Stimulated activated CD8-positive, alpha-beta memory T cell treated with anti-CD3 and anti-CD28 coated beads, Interleukin-4, amount 100 ng/mL, for 24 hours (primary cell): ENCODE measurements around the gene CNTRL.
A peak's percentile ranks its signal among the peaks of the same experiment; 100 is the strongest.

Experiments used
- DNase-seq: peaks from one replicate; pipeline ENCODE4 v3.0.0-alpha.2; 2020; ENCODE audit warnings: low read depth

Gene CNTRL

DNA sequence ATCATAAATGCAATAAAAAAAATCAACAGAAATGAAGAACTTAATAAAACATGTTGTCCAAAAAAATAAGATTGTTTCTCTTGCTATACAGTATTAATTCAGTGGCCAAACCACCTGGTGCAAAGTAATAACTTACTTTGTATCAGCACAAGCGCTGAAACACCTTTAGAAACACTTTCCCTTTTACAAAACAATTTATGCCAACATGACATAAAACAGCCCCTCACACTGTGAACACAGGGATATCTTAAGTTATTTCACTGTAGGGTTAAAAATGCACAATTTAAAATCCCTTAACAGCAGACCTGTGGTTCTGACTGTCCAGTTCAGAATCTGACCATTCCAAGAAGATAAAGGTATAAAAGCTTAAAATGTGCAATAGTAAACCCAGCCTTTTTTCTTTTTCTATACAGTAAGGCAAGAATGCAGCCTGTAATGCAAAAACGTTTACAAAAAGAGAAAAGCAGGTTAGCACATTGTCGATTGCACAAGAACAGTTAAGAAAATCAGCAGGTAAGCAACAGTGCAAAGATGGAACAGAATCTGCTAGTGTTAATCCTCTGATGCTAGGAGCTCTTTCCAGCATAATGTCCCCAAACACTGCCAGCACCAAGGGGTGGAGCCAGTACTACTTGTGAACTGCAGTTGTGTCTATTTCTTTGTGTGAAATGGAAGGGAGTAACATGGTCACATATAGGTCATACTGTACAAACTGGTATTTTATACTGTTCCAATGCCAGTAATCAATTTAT lies 105.4 kb downstream of the CNTRL start:
- DNase-seq: no peak

DNA sequence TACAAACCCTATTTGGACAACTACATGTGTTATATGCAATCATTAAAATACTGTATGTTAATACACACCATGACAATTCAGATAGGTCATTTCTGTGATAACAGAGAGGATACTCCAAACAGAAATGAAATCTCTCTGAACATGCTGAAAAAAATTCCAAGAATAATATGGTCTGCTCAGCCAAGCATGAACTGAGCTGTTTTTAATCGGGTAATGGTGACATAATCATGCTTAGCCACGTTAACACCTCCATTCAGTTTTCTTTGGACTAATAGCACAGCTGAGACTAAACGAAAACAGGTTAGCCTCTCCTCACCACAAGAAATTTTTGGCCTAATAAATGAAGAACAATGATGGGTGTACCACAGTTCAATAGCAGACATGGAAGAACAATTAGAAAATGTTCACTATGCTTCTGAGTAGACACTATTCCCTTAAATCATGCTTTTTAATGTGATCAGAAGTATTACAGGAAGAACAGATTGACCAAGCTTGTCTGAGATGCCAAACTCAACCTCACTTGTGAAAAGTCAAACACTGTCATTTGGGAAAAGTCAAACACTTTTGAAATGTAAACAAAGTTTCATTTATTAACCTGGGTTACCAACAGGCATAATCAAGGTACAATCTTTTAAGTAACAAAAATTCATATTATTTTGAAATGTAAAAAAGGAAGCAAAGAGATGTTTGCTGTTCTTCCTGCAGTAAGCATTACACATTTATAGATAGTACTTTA lies 107.5 kb downstream of the CNTRL start:
- DNase-seq: no peak

DNA sequence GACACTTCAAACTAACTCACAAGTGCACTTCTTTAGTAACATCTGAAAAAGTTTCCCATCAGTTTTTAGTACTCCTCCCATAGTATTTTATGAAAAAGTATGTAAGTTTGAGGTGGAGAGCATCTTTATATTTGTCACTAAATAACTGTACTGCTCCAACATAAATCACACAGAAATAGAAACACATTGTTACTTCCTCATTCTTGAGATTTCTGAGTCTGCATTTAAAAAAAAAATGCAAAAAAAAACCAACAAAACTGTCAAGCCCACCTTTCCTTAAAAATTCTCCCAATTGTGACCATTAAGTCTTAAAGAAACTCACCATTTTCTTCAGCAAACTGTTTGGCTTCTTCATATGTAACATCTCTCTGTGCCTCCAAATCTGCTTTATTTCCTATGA lies 108.2 kb downstream of the CNTRL start:
- no peak for DNase-seq

DNA sequence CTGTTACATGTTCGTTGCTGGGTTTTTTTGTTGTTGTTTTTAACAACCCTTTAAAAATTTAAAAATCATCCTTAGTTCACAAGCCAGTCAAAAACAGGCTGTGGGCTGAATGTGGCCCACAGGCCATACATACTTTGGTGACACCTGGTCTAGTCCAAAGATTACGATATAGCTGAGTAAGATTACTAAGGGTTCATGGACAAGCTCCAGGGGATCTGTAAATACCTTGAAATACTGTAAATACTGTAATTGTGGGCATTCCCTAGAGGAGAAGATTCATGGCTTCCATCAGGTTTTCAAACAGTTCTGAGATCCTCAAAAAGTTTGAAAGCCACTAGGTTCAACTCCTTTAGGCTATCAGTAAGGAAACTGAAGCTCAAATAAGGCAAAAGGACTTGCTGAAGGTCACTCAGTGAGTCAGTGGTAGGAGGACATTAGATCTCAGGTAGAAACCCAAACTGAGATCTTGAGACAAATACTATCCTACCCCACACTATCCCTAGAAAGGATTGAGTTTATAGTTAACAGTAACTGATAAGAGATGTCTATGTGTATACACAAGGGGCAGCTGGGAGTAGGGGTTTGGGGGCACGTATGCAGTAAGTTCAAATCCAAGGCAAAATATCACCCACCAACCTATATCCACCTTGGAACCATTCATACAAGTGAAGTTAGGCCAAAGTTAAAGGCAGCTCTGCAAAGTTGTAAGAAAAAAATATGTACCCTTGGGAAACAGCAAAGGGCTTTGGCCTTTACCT lies 109.1 kb downstream of the CNTRL start:
- no peak for DNase-seq

DNA sequence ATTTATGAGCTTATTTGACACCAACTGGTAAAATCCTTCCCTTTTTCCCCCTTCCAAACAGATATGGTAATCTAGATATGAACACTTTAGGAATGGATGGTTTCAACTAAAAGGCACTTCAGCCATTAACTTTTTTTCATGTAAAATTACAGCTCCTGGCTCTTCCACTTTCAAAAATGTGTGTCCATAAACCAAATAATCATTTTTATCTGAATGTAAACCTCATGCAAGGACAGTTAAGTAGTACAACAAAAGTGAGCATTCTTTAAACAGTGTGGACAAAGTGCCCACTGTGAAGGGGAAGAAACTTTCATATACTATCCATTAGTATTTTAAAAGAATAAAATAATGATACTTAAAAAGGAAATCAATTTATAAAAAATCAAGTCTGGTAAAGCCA lies 109.7 kb downstream of the CNTRL start:
- DNase-seq: no peak

DNA sequence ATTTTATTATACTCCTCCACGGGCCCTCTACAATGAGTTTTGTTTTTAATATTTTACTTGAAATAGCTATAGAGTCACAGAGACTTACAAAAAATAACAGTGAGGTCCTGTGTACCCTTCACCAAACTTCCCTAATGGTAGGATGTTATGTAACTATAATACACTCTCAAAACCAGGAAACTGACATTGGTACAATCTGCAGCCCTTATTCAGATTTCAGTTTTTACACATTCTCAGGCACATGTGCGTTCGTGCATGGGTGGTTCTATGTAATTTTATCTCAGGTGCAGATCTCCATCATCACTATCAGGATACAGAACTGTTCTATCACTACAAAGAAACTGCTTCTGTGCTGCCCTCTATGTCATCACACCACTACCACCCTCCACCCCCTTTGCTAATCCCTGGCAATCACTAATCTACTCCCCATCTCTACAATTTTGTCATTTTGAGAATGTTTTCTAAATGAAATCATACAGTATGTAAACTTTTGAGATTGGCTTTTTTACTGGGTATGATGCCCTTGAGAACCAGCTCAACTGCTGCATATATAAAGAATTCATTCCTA lies 110.5 kb downstream of the CNTRL start:
- DNase-seq: no peak

DNA sequence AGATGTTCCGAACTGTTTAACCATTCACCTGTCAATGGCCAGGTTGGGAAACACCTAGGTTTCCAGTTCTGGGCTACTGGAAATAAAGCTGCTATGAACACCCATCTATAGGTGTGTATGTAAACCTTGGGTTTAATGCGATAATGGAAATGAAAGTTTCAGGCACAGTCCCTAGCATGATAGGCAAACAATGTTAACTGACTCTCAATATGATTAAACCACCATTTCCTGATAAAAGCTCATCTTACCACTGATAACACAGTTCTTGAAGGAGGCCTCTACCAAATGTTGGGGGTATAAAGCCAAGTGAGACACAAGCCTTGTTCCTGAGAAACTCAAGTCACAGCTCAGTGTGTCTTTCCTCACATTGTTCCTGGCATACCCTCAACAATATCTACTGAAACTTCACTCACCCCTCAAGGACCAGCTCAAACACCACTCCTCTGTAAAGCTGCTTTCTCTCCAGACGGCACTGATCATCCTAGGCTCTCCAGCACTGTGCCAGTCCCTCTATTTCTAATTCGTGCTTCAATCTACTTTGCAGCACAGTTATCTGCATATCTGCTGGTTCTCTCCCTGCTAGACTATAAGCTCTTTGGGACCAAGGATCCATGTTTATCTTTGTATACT lies 111.1 kb downstream of the CNTRL start:
- DNase-seq: no peak

DNA sequence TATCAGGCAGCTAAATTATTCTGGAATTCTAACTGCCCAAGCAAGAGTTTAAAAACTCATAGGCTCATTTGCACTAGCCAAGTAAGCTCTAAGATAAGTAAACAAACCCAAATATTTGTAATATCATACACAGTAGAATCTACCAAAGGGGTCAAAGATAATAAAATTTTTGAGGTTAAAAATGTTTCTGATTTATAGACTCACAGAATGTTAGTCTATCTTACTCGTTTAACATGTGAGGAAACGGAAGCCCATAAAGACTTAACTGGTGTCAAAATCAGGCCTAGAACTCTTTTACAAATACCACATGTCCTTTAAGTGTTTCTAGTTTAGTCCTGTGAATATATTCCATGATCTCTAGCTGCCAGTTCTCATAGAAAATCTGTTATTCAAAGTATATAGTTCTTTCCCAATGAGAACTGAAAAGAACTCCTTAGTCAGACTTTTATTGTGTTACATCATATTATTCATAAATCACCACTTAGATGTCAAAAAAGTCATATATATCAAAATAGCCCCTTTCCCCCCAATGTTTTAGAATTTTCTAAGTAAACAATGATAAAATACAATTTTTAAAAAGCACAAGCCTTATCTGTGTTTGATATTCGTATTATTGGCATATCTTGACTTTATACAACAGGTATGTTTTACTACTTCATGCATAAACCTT lies 113.0 kb downstream of the CNTRL start:
- DNase-seq: no peak

DNA sequence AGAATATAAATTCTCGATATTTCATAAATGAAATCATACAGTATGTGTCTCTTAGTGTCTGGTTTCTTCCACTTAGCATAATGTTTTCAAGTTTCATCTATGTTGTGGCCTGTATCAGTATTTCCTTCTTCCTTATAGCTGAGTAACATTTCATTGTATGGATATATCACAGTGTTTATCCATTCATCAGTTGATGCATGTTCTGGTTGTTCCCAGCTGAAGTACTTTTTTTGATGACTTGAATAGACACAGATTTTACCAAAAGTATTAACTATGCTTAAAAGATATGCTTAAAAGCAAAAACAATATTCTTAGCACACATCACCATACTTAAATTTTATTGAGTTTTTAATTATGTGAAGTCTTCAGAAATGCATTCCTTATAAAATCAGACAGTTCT lies 114.3 kb downstream of the CNTRL start:
- no peak for DNase-seq

DNA sequence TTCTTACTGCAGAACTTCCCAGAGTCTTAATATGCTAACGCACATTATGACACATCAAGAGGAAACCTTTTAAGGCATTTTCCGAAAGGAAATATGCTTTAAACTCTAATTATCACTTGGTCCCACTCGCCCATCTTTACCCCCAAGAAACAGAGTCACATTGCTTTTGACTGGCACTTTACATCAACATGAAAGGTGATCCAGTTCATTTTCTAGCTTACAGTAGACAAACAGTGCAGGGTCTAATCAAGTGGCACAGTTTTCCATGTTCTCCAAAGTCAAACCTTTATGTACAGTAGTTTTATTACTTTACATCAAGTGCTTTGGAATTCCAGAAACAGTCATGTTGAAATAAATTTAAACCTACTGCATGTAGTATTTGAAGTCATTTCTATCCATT lies 114.9 kb downstream of the CNTRL start:
- no peak for DNase-seq

DNA sequence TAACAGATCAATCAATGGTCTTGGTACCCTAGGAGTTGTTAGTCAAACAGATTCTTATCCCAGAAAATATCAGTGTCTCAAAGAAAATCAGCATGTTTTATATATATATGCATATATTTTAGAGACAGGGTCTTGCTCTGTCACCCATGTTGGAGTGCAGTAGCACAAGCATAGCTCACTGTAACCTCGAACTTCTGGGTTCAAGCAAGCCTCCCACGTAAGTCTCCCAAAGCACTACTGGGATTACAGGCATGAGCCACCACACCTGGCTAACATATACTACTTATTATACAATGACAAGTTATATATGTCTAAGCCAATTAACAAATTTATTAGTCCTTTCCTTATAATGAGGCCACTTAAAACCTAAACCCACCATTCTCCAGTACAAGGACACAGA lies 116.5 kb downstream of the CNTRL start:
- DNase-seq: no peak

DNA sequence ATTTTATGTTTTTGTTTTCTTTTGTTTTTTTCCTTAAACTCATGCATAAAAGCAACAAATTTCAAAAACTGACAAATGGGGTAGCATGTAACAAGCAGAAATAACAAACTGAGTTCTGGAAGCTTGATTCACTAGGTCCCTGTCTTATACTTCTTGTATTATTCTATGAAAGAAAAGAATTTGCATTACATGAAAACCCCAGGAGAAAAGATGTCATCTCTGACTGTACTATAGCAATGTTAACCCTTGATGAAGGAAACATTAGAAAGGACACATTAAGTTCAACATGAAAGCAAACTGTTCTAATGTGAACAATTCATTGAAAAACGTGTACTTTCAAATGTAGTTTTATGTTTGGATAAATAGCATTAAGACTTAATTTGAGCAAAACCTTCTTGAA lies 117.8 kb downstream of the CNTRL start:
- no peak for DNase-seq

DNA sequence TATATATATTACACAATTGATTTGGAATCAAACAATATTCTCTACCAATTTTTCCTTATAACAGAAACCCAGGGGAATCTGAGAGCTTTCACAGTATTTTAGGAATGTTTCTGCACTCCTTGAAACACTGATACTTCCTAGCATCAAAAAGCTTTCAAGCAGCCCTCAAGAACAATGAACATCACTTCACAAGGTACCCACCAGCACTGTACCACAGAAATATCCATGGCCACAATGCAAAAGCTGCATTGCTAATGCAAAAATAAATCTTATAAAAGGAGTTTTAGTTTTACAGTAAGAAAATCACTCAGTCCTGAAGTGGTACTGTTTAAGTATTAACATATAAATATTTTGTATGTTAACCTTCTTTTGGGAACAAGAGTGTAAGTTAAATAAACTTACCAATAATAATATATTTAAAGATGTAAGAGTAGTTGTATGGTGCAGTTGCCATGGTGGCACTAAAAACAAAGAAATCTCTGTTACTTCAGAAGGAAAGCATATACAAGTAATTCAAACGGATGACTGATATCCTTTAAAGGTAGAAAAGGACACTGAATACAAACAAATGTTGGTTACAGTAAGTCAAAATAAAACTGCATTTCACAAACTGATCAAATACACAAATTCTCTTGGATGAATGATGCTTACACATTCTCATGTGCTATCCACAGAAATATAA lies 118.3 kb downstream of the CNTRL start:
- no peak for DNase-seq

DNA sequence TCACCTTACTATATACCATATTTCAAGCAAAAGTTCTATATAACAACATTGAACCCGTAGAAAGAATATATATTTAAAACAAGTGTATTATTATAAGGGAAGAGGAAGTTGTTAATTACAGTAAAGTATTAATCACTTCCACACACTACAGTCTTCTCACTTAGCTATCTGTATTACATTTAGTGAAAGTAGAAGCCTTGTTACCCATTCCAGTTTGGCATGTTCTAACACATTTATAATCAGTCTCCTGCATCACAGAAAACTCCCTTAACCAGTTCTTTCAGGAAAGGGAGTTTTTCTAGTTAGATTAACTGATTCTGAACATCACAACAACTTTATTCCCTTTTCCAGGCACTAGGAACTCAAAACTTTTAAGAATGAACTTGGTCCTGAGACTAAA lies 120.0 kb downstream of the CNTRL start:
- no peak for DNase-seq

DNA sequence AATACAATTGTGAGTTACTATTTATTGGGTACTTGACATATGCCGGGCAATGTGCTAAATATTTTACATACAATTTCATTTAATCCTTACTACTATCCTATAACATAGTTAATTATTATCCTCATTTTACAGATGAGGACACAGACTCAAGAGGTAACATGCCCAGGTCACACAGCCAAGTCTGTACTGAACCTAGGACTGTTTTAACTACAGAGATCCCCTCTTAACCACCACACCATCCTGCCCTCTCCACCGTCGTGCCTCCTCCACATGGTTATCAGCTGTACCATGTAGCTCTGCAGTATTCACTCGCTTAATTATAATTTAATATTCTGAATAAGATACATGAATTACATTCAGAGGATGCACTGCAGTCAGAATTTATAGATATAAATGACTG lies 121.6 kb downstream of the CNTRL start:
- no peak for DNase-seq

DNA sequence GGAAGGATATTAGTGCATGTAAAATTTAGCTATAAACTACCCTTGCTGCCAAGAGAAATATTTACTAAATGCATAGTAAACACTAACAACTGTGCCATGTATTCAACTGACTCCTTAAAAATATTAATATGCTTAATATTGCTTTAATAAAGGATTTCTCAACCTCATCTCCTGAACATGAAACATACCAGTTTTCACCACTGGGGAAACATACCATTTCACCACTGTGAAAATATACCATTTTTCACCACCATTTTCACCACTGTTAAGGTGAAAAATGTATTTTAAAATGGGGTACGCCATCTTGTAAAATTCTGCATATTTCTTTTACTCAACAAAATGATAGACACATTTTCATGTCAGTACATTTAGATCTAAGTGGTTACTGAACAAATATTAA lies 122.4 kb downstream of the CNTRL start:
- DNase-seq: no peak

DNA sequence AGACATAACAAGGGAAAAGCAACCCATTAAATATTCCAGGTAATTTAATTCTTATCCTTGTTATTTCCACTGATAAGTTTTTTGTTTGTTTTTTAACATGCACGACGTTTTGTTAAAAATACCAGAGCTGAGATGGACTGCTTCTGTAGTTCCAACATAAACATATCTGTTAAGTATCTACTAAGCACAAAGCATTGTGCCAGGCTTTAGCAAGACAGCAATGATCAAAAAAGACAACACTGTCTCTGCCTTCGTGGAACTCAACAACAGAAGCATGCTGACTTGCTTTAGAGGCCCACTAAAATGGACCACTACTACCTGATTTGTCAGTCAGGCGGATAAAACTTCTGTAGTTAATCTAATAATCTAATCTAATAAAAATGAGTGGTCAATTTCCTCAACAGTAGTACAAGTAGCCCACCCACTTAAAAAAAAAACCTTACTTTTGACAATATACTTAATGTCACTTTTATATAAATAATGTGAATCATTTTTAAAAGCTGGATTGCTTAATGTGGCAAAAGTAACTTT lies 123.8 kb downstream of the CNTRL start:
- DNase-seq: no peak

DNA sequence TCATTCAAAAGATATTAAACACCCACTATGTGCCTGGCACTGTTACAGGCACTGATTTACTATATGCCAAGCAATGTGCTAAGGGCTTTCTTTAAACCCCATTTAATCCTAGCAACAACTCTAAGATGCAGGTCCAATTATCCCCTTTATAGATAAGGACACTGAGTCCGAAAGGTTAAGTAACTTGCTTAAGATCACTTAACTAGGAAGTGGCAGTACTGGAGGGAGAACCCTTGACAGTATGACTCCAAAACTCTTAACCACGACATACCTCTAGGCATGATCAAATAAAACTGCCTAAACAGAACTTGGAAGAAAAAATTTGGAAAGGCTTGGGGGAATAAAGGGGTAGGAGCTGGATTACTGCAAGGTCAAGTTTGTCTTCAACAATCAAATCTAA lies 125.2 kb downstream of the CNTRL start:
- DNase-seq: no peak

DNA sequence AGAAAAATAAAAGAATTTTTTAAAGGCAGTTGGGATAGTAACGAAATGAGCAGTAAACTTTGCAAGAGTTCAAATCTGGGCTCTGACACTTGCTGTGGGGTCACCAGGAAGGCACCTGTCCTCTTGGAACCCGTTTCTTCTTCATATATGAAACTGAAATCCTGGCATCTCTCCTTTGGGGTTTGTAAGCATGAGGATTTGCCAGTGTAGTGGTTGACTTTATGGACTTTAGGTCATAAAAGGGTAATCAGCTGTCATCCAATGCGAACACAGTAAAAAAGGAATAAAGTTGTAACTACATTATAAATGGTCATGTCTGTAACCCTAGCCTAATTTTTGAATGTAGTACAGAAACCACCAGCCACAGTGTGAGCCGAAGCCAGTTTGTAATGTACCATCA lies 125.6 kb downstream of the CNTRL start:
- DNase-seq: no peak

DNA sequence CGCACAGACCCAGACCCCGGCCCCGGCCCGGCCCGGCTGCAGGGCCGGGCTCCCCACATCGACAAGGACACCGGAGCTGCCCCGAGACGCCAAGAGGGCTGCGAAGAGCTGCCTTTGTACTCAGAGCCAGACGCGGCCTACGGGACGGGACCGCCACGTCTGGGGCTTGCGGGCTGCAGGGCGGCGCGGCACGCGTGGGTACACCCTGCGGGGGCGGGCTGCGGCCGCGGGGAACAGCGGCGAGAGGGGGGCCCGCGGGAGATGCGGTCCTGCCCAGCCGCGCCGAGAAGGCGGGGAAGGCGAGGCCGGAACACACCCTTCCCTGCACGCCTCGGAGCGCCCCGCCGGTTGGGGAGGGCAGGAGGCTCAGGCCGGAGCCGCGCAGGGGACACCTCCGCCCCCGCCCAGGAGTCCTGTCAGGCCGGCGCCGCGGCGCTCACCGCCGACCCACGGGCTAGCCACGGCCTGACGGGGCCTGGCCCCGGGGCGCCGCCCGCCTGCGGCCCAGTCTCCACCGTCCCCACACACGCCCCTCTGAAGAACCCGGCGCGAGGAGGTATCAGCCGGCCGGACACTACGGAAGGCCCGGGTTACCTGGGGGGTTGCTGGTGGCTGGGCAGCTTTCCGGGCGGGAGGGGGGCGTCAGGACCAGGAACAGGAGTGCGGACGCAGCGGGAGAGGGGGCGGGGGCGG lies 126.4 kb downstream of the CNTRL start:
- peak; percentile 36 for DNase-seq
